NCI-H2081 (cell line): ENCODE measurements around the gene MRFAP1L1.

ENCODE experiments used
- DNase-seq, 2 experiments: peaks; one replicate each; lab custom pipeline; 2025; lab: John Stamatoyannopoulos, UW

Gene MRFAP1L1

GRCh38 chr4:6660430-6660829 is 49.2 kb downstream of the MRFAP1L1 start:
- DNase-seq: no peak

- no peak for DNase-seq
These were observed 49.8 kb downstream of the MRFAP1L1 start for GRCh38 chr4:6659897-6660296.

GRCh38 chr4:6658597-6659075 is 51.0 kb downstream of the MRFAP1L1 start:
- no peak for DNase-seq

- DNase-seq: no peak
These were observed 51.5 kb downstream of the MRFAP1L1 start for GRCh38 chr4:6658209-6658595.
